Immature natural killer cell (primary cell): ENCODE results near the gene CFAP161. TPM values are rescaled to one million over a fixed set of nuclear protein-coding genes. Genes with fewer than 3 reads are reported as not detected.
A peak's percentile ranks its signal among the peaks of the same experiment; 100 is the strongest.

ENCODE experiments used
- DNase-seq, 3 donors: peaks; one replicate each; pipeline ENCODE4 v3.0.0; 2022; ENCODE audit warnings: mixed read lengths in 1 of 3
- H3K27ac Mint-ChIP-seq, 6 donors: one replicate each; pipeline ENCODE4 v1.8.0; 2020; ENCODE audit warnings: mixed read lengths in 6 of 6, mild to moderate bottlenecking in 5 of 6, inconsistent platforms in 4 of 6, moderate library complexity in 3 of 6
- H3K27me3 Mint-ChIP-seq, 3 donors: one replicate each; pipeline ENCODE4 v1.8.0; 2020 to 2021; ENCODE audit warnings: low read depth in 3 of 3, mild to moderate bottlenecking in 3 of 3, mixed read lengths in 3 of 3, moderate library complexity in 3 of 3, inconsistent platforms in 1 of 3
- H3K36me3 Mint-ChIP-seq, 3 donors: one replicate each; pipeline ENCODE4 v1.8.0; 2020; ENCODE audit warnings: mixed read lengths in 3 of 3, inconsistent platforms in 2 of 3, mild to moderate bottlenecking in 2 of 3
- H3K4me1 Mint-ChIP-seq, 2 donors: one replicate each; pipeline ENCODE4 v1.8.0; 2020; ENCODE audit warnings: inconsistent platforms in 2 of 2, mild to moderate bottlenecking in 2 of 2, mixed read lengths in 2 of 2, moderate library complexity in 1 of 2
- H3K4me3 Mint-ChIP-seq, 5 donors: one replicate each; pipeline ENCODE4 v1.8.0; 2020; ENCODE audit warnings: mild to moderate bottlenecking in 5 of 5, mixed read lengths in 5 of 5, inconsistent platforms in 3 of 5, moderate library complexity in 3 of 5
- H3K9me3 Mint-ChIP-seq, 6 donors: one replicate each; pipeline ENCODE4 v1.8.0; 2020; ENCODE audit warnings: mild to moderate bottlenecking in 6 of 6, mixed read lengths in 6 of 6, inconsistent platforms in 4 of 6, moderate library complexity in 3 of 6
- polyA plus RNA-seq, 3 donors: library from polyadenylated mRNA; unstranded; fragments of 300-500 nt; fragmentation: Illumina TruSeq; gene quantifications; one replicate each; pipeline ENCODE4 v1.2.3, GENCODE V29; 2021

Gene CFAP161
- polyA plus RNA-seq, 3 donors from 2014 or later = 0.83 TPM; not detected in 2

DNA sequence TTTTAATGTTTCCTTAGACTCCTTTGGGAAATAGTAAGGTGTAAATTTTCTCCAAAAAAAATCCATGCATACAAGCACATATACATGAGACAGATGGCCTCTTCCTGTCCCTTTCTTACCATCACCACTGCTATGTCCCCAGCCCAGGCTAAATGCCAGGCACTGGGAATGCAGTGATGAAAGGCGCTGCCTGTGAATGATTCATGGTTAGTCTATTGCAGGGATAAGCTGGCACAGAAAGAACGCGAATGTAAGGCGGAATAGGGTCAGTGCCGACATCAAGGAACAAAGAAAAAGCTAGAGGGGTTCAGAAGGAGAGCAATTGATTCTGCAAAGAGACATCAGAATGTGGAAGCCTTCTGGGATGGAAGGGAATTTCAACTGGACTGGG lies 36.2 kb upstream of the CFAP161 start:
- H3K4me3 Mint-ChIP-seq = no peak overlapping the region
- peaks cover 7 to 14% (median 8%) of the 10 kb centered on the region in 3 donors for H3K27me3 Mint-ChIP-seq
- peak overlapping the region in 1 of 6 donors; percentile 8 for H3K27ac Mint-ChIP-seq
- H3K36me3 Mint-ChIP-seq = no peaks in the 10 kb centered on the region
- DNase-seq = no peak
- peaks cover 0 to 4% (median 0%) of the 10 kb centered on the region in 6 donors for H3K9me3 Mint-ChIP-seq
- H3K4me1 Mint-ChIP-seq = peaks cover 11 to 15% of the 10 kb centered on the region in 2 donors

DNA sequence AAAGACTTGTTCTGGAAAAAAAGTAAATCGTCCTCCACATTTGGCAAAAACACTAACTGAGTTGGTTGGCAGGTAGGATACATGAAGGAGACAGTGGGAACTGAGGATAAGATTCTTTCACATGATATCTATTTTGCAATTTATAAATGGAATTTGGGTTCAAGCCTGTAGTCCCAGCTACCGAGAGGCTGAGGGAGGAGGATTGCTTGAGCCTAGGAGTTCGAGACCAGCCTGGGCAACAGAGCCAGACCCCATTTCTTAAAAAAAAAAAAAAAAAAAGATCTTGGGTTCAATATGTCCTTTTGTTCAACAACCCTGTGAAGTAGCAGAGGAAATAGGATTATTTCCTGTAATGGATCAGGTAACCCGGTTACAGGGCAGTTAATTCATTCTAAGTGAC lies 35.7 kb upstream of the CFAP161 start:
- Mint-ChIP-seq H3K9me3 (peaks cover 0 to 4% (median 0%) of the 10 kb centered on the region in 6 donors), H3K4me1 (peaks cover 11 to 15% of the 10 kb centered on the region in 2 donors), H3K27me3 (peaks cover 7 to 14% (median 8%) of the 10 kb centered on the region in 3 donors), H3K4me3 (no peak overlapping the region), H3K27ac (no peak overlapping the region), H3K36me3 (no peaks in the 10 kb centered on the region)
- DNase-seq = no peak

DNA sequence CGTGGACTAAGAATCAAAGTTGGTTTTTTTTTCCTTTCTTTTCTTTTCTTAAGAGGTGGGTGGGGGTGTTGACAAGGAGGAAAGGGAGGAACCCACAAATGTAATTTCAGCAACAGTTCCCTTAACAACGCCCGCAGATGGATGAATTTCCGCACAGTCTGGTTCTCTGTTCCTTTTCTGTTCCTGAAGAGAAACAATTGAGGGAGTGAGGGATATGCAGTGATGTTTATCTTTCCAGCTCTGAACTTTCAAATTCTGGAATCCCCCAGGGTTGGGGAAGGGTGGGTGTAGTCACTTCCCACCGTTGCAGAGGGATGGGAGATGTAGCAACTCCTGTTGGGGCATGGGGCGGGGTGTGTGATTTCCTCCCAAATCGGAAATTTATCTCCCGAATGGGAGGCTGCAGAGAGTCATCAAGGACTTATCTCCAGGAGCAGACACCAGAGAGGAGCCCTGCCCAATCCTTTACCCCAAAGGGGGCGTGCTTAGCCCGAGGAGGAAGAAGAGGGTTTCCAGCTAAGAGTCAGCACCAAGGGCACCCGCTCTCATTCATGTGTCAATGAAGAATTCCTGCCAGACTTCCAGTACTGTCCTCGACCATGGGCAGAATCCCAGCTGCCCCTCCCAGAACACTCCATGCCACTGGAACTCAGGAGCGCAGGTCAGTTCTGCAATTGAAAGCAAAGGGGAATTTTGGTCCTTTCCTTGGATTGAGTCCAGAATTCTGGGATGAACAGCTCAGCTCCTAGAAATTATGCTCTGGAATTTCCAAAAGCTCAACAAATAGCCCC lies 35.0 kb upstream of the CFAP161 start:
- no peak for DNase-seq
- Mint-ChIP-seq H3K36me3 (no peaks in the 10 kb centered on the region), H3K27me3 (peaks cover 7 to 14% (median 8%) of the 10 kb centered on the region in 3 donors), H3K27ac (no peak overlapping the region), H3K4me3 (no peak overlapping the region), H3K4me1 (peaks cover 11 to 15% of the 10 kb centered on the region in 2 donors), H3K9me3 (peaks cover 0 to 3% (median 0%) of the 10 kb centered on the region in 6 donors)

DNA sequence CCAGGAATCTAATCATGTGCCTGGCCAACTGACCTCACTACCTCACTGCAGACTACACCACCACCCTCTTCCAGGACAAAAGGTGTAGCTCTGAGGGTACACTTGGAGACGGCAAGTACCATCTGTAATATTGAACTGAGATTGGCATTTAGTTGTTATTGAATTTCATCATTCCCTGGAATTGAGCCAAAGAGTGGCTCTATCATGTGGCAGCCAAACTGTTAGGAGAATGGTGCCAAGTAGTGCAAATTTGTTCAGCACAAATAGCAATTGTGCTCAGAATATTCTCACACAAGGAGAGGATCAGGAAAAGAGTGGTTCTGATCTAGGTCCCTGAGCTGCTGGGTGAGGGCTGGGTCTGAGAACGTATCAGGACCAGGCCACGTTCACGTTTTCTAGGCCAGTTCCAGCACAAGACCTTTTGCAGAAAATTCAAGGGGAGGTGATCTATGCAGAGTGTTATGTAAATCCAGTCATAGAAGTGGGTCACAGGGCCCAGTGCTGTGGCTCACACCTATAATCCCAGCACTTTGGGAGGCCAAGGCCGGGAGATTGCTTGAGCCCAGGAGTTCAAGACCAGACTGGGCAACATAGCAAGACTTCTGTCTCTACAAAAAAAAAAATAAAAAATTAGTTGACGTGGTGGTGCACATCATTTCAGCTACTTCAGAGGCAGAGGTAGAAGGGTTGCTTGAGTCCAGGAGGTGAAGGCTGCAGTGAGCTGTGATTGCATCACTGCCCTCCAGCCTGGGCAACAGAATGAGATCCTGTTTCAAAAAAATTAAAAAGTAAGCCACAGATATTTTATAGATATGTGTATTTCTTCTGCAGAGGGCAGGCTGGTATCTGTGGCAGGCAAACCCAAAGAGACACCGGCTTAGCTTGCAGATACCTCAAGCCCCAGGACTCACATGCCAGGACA lies 31.9 kb upstream of the CFAP161 start:
- Mint-ChIP-seq H3K27ac (no peak overlapping the region), H3K4me3 (no peak overlapping the region), H3K4me1 (peaks cover 11 to 15% of the 10 kb centered on the region in 2 donors), H3K9me3 (peaks cover 0 to 3% (median 0%) of the 10 kb centered on the region in 6 donors), H3K27me3 (peaks cover 6 to 16% (median 6%) of the 10 kb centered on the region in 3 donors), H3K36me3 (no peaks in the 10 kb centered on the region)
- DNase-seq = no peak

DNA sequence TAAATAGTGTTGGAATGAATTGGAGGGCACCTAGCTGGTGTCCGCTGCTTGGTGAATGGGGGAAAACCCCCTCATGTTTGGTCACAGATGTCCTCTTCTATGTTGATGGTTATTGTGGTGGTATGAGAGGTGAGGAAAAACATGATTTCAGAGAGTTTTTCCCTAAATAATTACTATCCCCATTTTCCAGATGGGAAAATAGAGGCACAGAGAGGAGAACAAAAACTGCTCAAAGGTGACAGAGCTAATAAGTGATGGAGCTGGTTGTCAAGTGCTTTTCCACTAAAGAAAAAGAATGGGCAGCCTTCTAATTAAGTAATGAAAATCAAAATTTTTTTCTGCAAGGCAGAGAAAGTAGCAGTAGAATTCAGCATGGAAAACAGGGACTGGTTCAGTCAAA lies 30.2 kb upstream of the CFAP161 start:
- Mint-ChIP-seq H3K4me1 (peaks cover 3% of the 10 kb centered on the region in 2 donors), H3K9me3 (no peaks in the 10 kb centered on the region), H3K36me3 (no peaks in the 10 kb centered on the region), H3K27ac (no peak overlapping the region), H3K27me3 (peaks cover 3 to 13% (median 5%) of the 10 kb centered on the region in 3 donors), H3K4me3 (no peak overlapping the region)
- no peak for DNase-seq

DNA sequence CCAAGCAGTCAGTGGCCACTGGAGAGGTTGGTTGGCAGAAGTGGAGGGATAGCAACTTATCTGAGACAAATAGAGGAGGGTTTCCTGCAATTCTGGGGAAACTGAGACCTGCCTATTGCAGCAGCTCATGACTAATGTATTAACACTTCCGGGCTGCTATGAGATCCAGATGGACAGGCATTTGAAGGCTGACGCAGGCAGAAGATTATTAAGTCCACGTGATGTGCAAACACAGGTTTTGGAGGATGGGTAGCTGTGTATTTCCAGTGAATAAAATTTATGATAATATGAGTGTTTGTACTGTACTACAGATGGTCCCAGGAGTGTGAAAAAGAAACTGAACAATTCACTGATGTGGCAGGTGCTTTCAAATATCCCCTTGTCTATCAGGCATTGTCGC lies 28.5 kb upstream of the CFAP161 start:
- no peak overlapping the region for H3K4me3 Mint-ChIP-seq
- H3K9me3 Mint-ChIP-seq = no peaks in the 10 kb centered on the region
- no peak for DNase-seq
- H3K4me1 Mint-ChIP-seq = no peaks in the 10 kb centered on the region
- no peak overlapping the region for H3K27ac Mint-ChIP-seq
- H3K36me3 Mint-ChIP-seq = no peaks in the 10 kb centered on the region
- H3K27me3 Mint-ChIP-seq = peaks cover 0 to 8% (median 7%) of the 10 kb centered on the region in 3 donors

DNA sequence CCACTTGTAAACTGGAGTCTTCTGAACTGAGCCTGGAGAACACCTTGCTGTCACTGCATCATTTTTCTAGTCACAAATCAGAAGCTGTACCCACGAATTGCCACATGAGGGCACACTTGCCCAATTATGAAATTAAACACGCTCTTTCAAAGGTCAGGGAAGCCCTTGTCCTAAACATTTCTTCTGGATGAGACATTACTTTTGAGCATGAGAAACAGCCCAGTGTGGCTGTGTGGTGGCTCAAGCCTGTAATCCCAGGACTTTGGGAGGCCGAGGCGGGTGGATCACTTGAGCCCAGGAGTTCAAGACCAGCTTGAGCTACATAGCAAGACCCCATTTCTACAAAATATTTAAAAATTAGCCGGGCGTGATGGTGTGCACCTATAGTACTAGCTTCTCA lies 27.5 kb upstream of the CFAP161 start:
- DNase-seq = peak; percentile 23 to 30 (median 26)
- Mint-ChIP-seq H3K36me3 (no peaks in the 10 kb centered on the region), H3K9me3 (no peaks in the 10 kb centered on the region), H3K27me3 (peaks cover 5 to 8% (median 7%) of the 10 kb centered on the region in 3 donors), H3K4me3 (no peak overlapping the region), H3K4me1 (no peaks in the 10 kb centered on the region), H3K27ac (no peak overlapping the region)

DNA sequence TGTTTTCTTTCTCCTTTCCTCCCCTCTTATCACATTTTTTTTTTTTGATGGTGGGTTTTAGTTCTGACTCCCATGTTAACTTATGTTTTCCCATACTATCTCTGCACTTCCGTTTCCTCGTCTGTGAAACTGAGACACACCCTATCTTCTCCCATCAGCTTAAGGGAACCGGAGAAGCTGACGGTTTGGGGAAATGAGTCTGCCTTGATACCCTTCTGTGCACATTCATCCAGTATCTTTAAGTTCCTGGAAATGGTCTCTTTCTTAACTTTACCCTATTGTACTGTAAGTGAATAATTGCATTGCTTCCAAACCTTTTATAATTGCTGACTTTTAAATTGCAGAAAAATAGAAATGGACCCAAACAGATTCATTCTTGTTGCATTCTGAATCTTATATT lies 26.2 kb upstream of the CFAP161 start:
- no peak overlapping the region for H3K27ac Mint-ChIP-seq
- no peaks in the 10 kb centered on the region for H3K36me3 Mint-ChIP-seq
- no peak overlapping the region for H3K4me3 Mint-ChIP-seq
- DNase-seq = no peak
- H3K4me1 Mint-ChIP-seq = no peaks in the 10 kb centered on the region
- no peaks in the 10 kb centered on the region for H3K9me3 Mint-ChIP-seq
- peaks cover 5 to 7% (median 6%) of the 10 kb centered on the region in 3 donors for H3K27me3 Mint-ChIP-seq

DNA sequence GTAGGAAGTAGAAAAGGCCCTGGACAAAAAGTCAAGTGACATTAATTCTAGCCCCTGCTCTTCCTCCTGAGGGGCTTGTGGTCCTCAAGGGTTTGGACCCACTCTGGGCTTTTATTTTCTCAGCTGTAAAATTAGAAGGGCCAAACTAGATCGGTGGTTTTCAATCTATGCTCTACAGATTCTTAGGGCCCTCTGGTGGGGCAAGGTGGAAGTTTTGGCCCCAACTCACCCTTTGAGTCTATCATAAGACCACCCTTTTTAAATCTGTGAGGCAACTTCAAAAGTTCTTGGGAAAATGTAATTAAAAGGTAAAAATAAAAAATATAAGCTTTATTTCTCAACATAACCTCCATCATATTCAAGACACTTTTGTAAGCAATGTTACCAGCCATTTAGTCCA lies 25.6 kb upstream of the CFAP161 start:
- H3K27me3 Mint-ChIP-seq = peaks cover 5 to 7% (median 7%) of the 10 kb centered on the region in 3 donors
- no peaks in the 10 kb centered on the region for H3K4me1 Mint-ChIP-seq
- H3K36me3 Mint-ChIP-seq = no peaks in the 10 kb centered on the region
- DNase-seq = peak in 1 of 3 donors; percentile 2
- H3K27ac Mint-ChIP-seq = no peak overlapping the region
- H3K9me3 Mint-ChIP-seq = no peaks in the 10 kb centered on the region
- no peak overlapping the region for H3K4me3 Mint-ChIP-seq

DNA sequence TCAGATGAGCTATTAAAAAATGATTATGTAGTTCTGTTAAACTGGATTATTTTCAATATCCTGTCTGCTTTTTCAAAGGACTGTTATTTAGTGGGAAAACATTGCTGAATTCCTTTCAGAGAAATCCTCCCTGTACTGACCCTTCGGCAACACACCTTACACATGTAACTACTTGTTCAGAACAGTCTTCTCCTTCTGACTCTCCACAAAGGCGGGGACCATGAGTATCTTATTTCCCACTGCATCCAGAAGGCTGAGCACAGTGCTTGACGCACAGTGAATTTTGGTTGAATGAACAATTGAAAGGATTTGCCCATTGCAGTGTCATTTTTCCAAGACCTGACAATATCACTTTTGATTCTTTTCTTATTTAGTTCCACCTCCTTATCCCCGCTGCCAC lies 23.1 kb upstream of the CFAP161 start:
- no peaks in the 10 kb centered on the region for H3K36me3 Mint-ChIP-seq
- H3K27me3 Mint-ChIP-seq = peaks cover 4 to 9% (median 5%) of the 10 kb centered on the region in 3 donors
- DNase-seq = no peak
- H3K9me3 Mint-ChIP-seq = no peaks in the 10 kb centered on the region
- no peak overlapping the region for H3K27ac Mint-ChIP-seq
- no peak overlapping the region for H3K4me3 Mint-ChIP-seq
- H3K4me1 Mint-ChIP-seq = no peaks in the 10 kb centered on the region

DNA sequence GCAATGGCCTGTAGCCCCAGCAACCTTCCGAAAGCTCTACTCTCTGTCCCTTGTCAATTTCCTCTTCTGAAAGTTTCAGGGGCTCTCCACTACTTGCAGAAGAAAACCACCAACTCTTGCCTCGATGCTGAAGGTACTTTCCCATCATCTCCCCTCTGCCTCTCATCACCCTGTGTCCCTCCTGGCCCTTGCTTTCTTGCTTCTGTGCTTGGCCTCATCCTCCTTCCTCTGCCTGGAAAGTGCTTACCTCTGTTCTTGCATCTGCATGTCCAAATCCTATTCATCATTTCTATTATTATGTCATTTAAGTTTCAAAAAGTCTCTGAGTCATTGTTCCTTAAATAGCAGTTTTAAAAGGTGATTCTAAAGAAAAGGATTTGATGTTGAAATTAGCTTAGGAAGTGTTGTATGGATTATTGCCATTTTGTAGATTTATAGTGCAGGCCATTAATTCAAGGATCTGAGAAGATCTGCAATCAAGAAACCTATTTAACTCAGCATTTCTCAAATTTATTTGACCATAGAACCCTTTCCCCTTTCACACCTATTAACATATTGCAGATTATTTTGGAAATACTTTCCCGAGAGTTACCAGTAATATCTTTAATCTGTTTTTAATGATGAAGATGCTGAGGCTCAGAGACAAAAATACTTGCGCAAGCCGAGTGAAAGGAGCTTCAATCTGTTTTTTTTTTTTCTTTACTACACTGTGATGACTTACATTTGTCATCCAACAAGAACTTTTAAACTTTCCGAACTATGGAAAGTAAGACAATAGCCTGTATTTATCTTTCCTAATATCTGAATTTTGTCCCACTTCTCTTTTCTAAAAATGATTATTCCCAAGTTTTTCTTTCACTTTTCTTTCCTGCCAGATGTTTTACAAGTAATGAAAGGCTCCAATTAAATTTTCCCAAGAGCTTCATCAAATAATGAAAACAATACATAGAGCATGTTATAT lies 22.3 kb upstream of the CFAP161 start:
- H3K9me3 Mint-ChIP-seq = no peaks in the 10 kb centered on the region
- H3K36me3 Mint-ChIP-seq = no peaks in the 10 kb centered on the region
- no peak for DNase-seq
- no peak overlapping the region for H3K4me3 Mint-ChIP-seq
- peaks cover 4 to 9% (median 8%) of the 10 kb centered on the region in 3 donors for H3K27me3 Mint-ChIP-seq
- H3K4me1 Mint-ChIP-seq = no peaks in the 10 kb centered on the region
- no peak overlapping the region for H3K27ac Mint-ChIP-seq

DNA sequence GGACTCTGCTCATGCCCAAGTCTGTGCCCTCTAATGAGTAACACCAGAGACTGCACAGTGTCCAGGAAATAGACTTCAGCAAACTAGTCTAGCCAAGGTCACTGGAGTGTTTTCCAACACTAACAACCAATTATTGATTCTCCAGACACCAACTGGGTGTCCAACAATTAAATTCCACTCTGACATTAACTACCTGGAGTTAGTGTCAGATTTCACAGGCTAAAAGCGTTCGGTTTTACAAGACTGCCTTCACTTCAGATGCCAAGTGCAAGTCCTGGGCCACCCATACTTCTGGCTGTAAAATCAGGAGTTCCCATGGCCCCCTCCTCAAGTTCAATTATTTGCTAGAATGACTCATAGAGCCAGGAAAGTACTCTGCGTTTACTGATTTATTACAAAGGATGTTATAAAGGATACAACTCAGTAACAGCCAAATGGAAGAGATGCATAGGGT lies 20.8 kb upstream of the CFAP161 start:
- H3K4me3 Mint-ChIP-seq = no peak overlapping the region
- H3K27ac Mint-ChIP-seq = no peak overlapping the region
- no peaks in the 10 kb centered on the region for H3K9me3 Mint-ChIP-seq
- H3K4me1 Mint-ChIP-seq = no peaks in the 10 kb centered on the region
- H3K27me3 Mint-ChIP-seq = peaks cover 7 to 9% (median 8%) of the 10 kb centered on the region in 3 donors
- H3K36me3 Mint-ChIP-seq = peaks cover 0 to 4% (median 3%) of the 10 kb centered on the region in 3 donors
- DNase-seq = no peak

DNA sequence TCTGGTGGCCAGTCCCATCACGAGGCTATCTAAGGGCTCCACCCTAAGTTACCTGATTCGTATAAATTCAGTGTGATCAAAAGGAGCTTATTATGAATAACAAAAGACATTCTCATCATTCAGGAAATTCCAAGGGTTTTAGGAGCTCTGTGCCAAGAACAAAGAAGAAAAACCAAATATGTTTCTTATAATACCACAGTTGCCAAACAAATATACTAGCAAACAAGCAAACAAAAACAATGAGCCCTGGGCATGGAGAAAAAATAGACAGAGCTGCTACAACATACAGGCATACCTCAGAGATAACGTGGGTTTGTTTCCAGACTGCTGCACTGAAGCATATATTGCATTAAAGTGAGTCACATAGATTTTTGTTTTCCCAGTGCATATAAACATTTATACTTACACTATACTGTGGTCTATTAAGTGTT lies 20.2 kb upstream of the CFAP161 start:
- H3K27me3 Mint-ChIP-seq = peaks cover 7 to 9% (median 8%) of the 10 kb centered on the region in 3 donors
- no peak overlapping the region for H3K4me3 Mint-ChIP-seq
- H3K4me1 Mint-ChIP-seq = no peaks in the 10 kb centered on the region
- no peak overlapping the region for H3K27ac Mint-ChIP-seq
- peaks cover 0 to 4% (median 3%) of the 10 kb centered on the region in 3 donors for H3K36me3 Mint-ChIP-seq
- no peak for DNase-seq
- no peaks in the 10 kb centered on the region for H3K9me3 Mint-ChIP-seq
